ENCODE results near the gene F8.
"Not testable (repeated sequence)": the region's sequence is repeated elsewhere in the genome, so short reads cannot be mapped to it uniquely, and the experiment has no call there.

GRCh38 chrX:154885057-154885456 lies 137.5 kb downstream of the F8 start:
- not testable (repeated sequence) for TF ChIP-seq ZBTB43 (CRISPR knock-in tag; IDR thresholded peaks at IDR 0.05); RNF2 (IDR thresholded peaks at IDR 0.05); CTCF (IDR thresholded peaks at IDR 0.05 in 2 of 3, conservative IDR thresholded peaks at IDR 0.05 in 1 of 3; ENCODE audit: insufficient read depth in 2 of 3, low read depth in 1 of 3, low read length in 3 of 3)

Data from K562 (cell line).